GM19351 (cell line): ENCODE data around the gene KCNT1.

Experiments used
- ATAC-seq: cut with Tn5 transposase; IDR thresholded peaks from one replicate; pipeline ENCODE4 v1.9.1; 2021; ENCODE audit warnings: mild to moderate bottlenecking, moderate library complexity; ENCODE audit not compliant: unreplicated experiment

Gene KCNT1

GRCh38 chr9:135794057-135794335 is 92.0 kb downstream of the KCNT1 start:
- no peak for ATAC-seq

GRCh38 chr9:135794361-135794885 is 92.4 kb downstream of the KCNT1 start:
- ATAC-seq: no peak

- no peak for ATAC-seq
Observed at GRCh38 chr9:135795391-135795790, 93.4 kb downstream of the KCNT1 start.

- ATAC-seq: no peak
Observed at GRCh38 chr9:135796784-135797485, 95.0 kb downstream of the KCNT1 start.

GRCh38 chr9:135797507-135798262 is 95.7 kb downstream of the KCNT1 start:
- no peak for ATAC-seq

GRCh38 chr9:135798263-135798585 is 96.2 kb downstream of the KCNT1 start:
- ATAC-seq: no peak

GRCh38 chr9:135799261-135799660 is 97.3 kb downstream of the KCNT1 start:
- ATAC-seq: no peak

- ATAC-seq: no peak
Observed at GRCh38 chr9:135801070-135801469, 99.1 kb downstream of the KCNT1 start.

GRCh38 chr9:135802876-135803419 is 101.0 kb downstream of the KCNT1 start:
- ATAC-seq: no peak

- ATAC-seq: no peak
Observed at GRCh38 chr9:135803441-135803840, 101.5 kb downstream of the KCNT1 start.

- no peak for ATAC-seq
Observed at GRCh38 chr9:135804581-135805421, 102.8 kb downstream of the KCNT1 start.

GRCh38 chr9:135805422-135806022 is 103.5 kb downstream of the KCNT1 start:
- ATAC-seq: no peak

GRCh38 chr9:135809166-135809565 is 107.2 kb downstream of the KCNT1 start:
- ATAC-seq: no peak

- no peak for ATAC-seq
Observed at GRCh38 chr9:135810806-135811575, 109.0 kb downstream of the KCNT1 start.

- no peak for ATAC-seq
Observed at GRCh38 chr9:135811801-135812200, 109.8 kb downstream of the KCNT1 start.

GRCh38 chr9:135812961-135813360 is 111.0 kb downstream of the KCNT1 start:
- ATAC-seq: no peak

- ATAC-seq: no peak
Observed at GRCh38 chr9:135813671-135814290, 111.8 kb downstream of the KCNT1 start.

- no peak for ATAC-seq
Observed at GRCh38 chr9:135814421-135815095, 112.6 kb downstream of the KCNT1 start.

GRCh38 chr9:135815413-135815812 is 113.4 kb downstream of the KCNT1 start:
- no peak for ATAC-seq
